ENCODE results near the gene AHNAK2.

The AHNAK2 gene

GRCh38 chr14:104897330-104898194, 80.6 kb downstream of the AHNAK2 start:
- ATAC-seq: no peak
- no peak for TF ChIP-seq ZNF8 (CRISPR knock-in tag; IDR thresholded peaks at IDR 0.05)
- TF ChIP-seq ZNF70 (CRISPR knock-in tag; IDR thresholded peaks at IDR 0.05): no peak
- no peak for TF ChIP-seq OSR1 (CRISPR knock-in tag; IDR thresholded peaks at IDR 0.05)

GRCh38 chr14:104895786-104896661, 82.2 kb downstream of the AHNAK2 start:
- no peak; the same call in 2 of the 3 replicates for ATAC-seq
- TF ChIP-seq PATZ1 (CRISPR knock-in tag; IDR thresholded peaks at IDR 0.05; ENCODE audit: borderline replicate concordance): no peak
- TF ChIP-seq ARNTL (CRISPR knock-in tag; IDR thresholded peaks at IDR 0.05; ENCODE audit: borderline replicate concordance, low read depth): no peak
- TF ChIP-seq TOX (CRISPR knock-in tag; IDR thresholded peaks at IDR 0.05; ENCODE audit: borderline replicate concordance): no peak
- no peak for TF ChIP-seq CSDC2 (CRISPR knock-in tag; IDR thresholded peaks at IDR 0.05)
- TF ChIP-seq ISL1 (CRISPR knock-in tag; IDR thresholded peaks at IDR 0.05): no peak
- no peak for TF ChIP-seq ESRRG (CRISPR knock-in tag; IDR thresholded peaks at IDR 0.05)
- TF ChIP-seq ZNF565 (CRISPR knock-in tag; conservative IDR thresholded peaks at IDR 0.05; ENCODE audit: low read depth): no peak
- no peak for TF ChIP-seq ZNF8 (CRISPR knock-in tag; IDR thresholded peaks at IDR 0.05)
- TF ChIP-seq GLIS3 (CRISPR knock-in tag; IDR thresholded peaks at IDR 0.05): no peak
- TF ChIP-seq BACH2 (CRISPR knock-in tag; IDR thresholded peaks at IDR 0.05; ENCODE audit: borderline replicate concordance): no peak
- no peak for TF ChIP-seq PPARA (CRISPR knock-in tag; IDR thresholded peaks at IDR 0.05; ENCODE audit: borderline replicate concordance)
- TF ChIP-seq ZFP30 (CRISPR knock-in tag; IDR thresholded peaks at IDR 0.05): no peak
- TF ChIP-seq ZNF70 (CRISPR knock-in tag; IDR thresholded peaks at IDR 0.05): no peak
- TF ChIP-seq CREB5 (CRISPR knock-in tag; IDR thresholded peaks at IDR 0.05; ENCODE audit: low read depth): no peak
- TF ChIP-seq ZFP3 (CRISPR knock-in tag; IDR thresholded peaks at IDR 0.05): no peak
- no peak for TF ChIP-seq TSHZ2 (CRISPR knock-in tag; IDR thresholded peaks at IDR 0.05)
- no peak for TF ChIP-seq TCF4 (CRISPR knock-in tag; IDR thresholded peaks at IDR 0.05; ENCODE audit: borderline replicate concordance)
- TF ChIP-seq POU6F1 (CRISPR knock-in tag; IDR thresholded peaks at IDR 0.05; ENCODE audit: borderline replicate concordance, low read depth): no peak

- no peak for TF ChIP-seq PPARA (CRISPR knock-in tag; IDR thresholded peaks at IDR 0.05; ENCODE audit: borderline replicate concordance)
- no peak for TF ChIP-seq TSHZ2 (CRISPR knock-in tag; IDR thresholded peaks at IDR 0.05)
- no peak for TF ChIP-seq RARB (CRISPR knock-in tag; IDR thresholded peaks at IDR 0.05)
- no peak for TF ChIP-seq PATZ1 (CRISPR knock-in tag; IDR thresholded peaks at IDR 0.05; ENCODE audit: borderline replicate concordance)
- TF ChIP-seq TCF4 (CRISPR knock-in tag; IDR thresholded peaks at IDR 0.05; ENCODE audit: borderline replicate concordance): no peak
- no peak for TF ChIP-seq CSDC2 (CRISPR knock-in tag; IDR thresholded peaks at IDR 0.05)
- TF ChIP-seq ESRRG (CRISPR knock-in tag; IDR thresholded peaks at IDR 0.05): no peak
- no peak for ATAC-seq
These were observed 82.9 kb downstream of the AHNAK2 start for GRCh38 chr14:104895207-104895785.

Measured in SK-N-SH treated with all-trans-retinoic acid at 6 μM for 48 hours (cell line).